HG03135 (cell line): ENCODE results near the gene ANKFY1.

Experiments
- ATAC-seq: cut with Tn5 transposase; IDR thresholded peaks from one replicate; pipeline ENCODE4 v1.9.1; 2021; ENCODE audit warnings: mild to moderate bottlenecking, moderate library complexity; ENCODE audit not compliant: unreplicated experiment

The ANKFY1 gene

DNA sequence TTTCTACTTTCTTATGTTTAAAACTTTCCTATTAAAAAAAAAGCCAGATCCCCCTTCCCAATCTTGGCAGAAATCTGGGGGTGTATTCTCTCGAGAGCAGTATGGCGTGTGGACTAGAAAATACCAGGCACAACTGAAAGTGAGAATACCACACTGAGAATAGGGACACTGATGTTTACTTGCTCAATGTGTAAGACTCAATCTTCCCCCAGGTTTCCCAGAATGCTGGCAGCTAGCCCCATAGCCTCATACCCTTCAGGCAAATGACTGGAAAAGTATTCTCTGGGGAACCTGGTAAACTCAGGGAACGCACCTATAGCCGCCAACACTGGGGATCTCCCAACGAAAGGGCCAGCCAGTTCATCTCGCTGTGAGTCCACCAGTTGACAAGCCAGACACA lies 136.2 kb downstream of the ANKFY1 start:
- no peak for ATAC-seq

DNA sequence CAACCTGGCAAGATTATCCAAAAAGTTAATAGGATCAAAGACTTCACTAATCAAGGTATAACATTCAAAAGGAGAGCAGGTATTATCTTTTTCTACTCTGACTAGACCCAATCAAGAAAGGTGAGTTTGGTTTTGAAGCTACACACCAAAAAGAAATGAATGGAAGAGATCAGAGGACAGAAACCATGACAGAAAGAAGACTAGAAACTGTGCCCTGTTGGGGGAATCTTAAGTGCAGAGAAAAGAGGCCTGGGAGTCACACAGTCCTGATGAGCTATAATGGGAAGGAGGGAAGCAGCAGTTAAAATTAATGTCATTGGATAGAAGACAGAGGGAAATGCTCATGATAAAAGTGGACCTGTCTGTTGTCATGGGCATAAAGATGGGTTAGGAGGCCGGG lies 138.2 kb downstream of the ANKFY1 start:
- no peak for ATAC-seq

DNA sequence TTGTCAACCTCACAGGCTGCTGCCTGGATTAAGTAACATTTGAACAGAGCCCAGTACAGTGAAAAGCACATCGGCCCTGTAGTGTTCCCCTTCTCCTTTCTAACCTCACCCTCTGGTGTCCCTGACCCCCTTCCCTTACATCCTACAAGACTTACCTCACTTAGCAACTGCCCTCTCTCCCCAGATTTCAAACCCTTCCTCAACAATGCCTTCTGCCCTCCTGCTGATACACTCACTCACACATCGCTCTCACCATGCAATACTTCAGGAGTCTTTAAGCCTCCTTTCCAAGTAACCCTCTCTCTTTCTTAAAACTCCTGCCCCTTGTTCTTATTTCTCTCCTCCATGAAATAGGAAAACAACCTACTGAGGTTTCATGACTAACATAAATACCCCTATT lies 138.8 kb downstream of the ANKFY1 start:
- ATAC-seq, result no peak

DNA sequence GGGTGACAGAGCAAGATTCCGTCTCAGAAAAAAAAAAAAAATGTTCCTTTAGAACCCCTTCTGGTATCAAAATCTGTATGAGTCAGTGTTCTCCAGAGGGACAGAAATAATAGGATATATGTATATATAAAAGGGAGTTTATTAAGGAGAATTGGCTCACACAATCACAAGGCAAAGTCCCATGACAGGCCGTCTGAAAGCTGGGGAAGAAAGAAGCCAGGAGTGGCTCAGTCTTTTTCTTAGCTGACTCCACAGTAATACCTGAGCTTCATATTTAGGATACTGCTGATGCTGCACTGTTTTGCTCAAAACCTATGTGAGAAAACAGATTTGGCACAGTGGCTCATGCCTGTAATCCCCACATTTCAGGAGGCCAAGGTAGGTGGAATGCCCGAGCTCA lies 143.4 kb downstream of the ANKFY1 start:
- no peak for ATAC-seq

DNA sequence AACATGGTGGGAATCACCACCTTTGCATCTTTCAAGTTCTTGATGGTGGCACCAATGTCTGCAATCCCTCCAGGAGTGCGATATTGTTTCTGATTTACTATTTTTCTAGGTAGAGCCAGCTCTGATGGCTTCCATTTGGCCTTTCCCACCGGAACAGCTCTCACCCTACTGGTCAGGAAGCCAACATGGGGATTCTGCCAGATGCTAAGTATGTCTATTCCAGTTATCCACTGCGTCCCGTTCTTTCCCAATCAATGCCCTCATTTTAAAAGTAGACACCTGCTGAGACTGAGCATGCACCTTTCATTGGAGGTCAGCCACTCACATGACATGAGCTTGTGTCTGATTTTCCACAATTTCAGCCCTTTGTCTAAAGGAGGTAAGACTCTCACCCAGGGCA lies 144.5 kb downstream of the ANKFY1 start:
- ATAC-seq, result no peak

DNA sequence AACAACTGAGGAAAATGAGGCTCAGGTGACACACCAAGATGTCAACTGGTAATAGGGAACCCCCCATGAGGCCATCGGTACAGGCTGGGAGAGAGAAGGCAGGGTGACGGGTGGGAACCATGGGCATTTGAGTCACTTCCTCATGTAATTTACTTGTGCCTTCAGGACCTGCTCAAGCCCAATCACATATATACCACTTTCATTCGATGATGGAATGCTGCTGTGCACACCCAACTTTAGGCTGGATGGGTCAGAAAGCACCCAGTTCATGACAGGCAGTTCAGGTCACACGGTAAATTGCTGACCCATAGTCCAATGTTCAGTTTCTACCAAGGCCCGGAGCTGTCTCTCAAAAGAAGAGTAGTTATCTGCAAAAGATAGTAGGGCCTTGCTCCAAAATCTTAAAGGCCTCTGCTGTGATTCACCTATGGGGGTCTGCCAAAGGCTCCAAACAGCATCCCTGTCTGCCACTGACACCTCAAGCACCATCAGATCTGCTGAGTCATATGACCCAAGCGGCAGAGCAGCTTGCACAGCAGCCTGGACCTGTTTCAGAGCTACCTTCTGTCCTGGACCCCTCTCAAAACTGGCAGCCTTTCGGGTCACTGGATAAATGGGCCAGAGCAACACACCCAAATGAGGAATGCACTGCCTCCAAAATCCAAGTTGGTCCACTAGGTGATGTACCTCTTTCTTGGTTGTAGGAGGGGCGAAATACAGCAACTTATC lies 145.6 kb downstream of the ANKFY1 start:
- ATAC-seq, result no peak

DNA sequence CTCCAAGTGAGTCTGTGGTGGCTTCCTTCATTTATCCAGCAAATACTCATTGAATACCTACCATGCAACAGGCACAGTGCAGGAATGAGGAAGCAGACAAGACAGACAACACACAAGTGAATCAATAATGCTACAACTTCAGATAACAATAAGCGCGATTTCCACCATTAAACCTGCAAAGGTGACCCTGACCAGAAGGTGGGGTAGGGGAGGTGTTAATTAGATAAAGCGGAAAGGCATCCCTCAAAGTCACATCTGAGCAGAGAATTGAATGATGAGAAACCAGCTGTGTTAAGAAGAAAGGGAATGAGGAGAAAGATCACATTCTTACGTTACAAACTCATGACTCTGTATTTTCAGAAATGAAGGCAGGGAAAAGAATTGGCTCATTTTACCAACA lies 147.3 kb downstream of the ANKFY1 start:
- no peak for ATAC-seq
